Stimulated activated CD8-positive, alpha-beta memory T cell treated with anti-CD3 and anti-CD28 coated beads, Interleukin-2, amount 100 ng/mL, for 48 hours (primary cell): ENCODE data around the gene KIAA0825.
"Not testable (repeated sequence)": the region's sequence is repeated elsewhere in the genome, so short reads cannot be mapped to it uniquely, and the experiment has no call there.

ENCODE experiments used
- DNase-seq, 2 donors: peaks; one replicate each; pipeline ENCODE4 v3.0.0-alpha.2; 2020; ENCODE audit warnings: low read depth in 2 of 2

Gene KIAA0825

DNA sequence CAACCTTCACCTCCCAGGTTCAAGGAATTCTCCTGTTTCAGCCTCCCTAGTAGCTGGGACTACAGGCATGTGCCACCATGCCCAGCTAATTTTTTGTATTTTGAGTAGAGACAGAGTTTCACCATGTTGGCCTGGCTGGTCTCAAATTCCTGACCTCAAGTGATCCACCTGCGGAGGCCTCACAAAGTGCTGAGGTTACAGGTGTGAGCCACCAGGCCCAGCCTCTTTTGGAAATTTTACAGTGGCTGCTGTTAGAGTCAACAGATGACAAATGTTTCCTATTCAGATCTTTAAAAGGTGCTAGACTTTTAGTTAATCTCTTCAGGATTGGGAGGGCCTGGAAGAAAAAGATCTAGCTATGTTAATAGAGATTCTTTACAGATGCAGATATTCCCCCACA, 45.1 kb downstream of the KIAA0825 start:
- not testable (repeated sequence) for DNase-seq

DNA sequence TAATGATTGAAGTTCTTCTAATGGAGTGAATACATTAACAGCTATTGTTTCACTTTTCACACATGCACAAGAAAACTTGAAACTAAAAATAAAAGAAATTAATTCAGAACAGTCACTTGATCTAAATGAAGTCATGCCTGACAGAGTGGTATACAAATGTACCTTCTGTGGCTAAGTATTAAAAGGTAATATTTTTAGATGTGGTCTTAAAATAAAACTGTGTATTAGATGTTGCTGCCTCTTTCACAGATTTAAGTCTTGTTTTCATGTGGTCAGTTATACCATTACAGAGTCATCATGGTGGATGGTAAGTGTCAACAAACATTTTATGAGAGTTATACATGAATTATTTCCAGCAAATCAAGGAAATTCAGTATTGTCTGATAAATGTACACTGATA, 47.0 kb downstream of the KIAA0825 start:
- DNase-seq, result no peak

DNA sequence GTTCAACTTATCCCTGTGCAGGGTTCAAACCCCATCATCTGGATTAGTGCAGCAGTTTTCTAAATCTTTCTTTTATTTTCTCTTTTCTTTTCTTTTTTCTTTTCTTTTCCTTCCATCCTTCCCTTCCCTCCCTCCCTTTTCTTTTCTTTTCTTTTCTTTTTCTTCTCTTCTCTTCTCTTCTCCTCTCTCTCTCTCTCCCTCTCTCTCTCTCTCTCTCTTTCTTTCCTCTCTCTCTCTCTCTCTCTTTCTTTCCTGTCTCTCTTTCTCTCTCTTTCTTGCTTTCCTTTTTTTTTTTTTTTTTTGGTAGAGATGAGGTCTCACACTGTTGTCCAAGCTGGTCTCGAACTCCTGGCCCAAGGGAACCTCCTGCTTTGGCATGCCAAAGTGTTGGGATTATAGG, 53.6 kb downstream of the KIAA0825 start:
- no peak for DNase-seq

DNA sequence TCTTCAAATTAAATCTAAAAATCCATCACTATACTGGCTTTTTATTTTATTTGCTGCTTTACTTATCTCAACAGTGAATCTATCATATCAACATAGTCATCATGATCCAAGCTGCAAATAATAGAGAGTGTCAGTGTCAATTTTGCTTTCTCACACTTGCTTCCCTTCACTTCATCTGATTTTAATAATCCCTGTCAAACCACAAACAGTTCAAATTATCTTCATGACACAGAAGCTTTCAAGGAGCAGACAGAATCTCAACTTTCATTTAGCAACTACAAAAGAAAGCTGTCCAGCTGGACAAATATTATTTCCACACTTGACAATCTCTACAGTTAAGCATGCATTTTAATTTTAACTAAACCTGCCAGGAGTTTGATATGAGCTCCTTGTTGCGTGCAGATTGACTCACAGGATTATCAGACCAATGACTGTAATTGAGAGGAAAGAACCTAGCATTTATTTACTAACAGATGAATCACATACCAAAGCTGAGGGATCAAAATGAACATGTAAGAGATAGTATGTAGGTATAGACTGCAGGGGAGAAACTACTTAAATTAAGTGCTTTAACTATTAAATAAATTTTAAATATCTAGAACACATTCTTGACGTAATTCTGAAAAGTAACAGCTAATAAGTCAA, 56.0 kb downstream of the KIAA0825 start:
- DNase-seq, result no peak

DNA sequence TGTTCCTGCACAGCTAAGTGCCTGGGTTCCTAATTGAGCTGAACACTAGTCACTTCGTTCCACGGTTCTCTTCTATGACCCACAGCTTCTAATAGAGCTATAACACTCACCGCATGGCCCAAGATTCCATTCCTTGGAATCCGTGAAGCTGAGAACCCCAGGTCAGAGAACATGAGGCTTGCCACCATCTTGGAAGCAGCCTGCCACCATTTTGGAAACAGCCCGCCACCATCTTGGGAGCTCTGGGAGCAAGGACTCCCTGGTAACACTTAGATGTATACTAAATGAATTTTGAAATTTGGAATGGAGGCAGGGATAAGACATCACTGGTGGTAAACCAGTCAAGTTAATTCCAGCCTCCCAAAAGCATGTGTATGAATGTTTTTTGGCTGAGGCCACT, 60.4 kb downstream of the KIAA0825 start:
- no peak for DNase-seq

DNA sequence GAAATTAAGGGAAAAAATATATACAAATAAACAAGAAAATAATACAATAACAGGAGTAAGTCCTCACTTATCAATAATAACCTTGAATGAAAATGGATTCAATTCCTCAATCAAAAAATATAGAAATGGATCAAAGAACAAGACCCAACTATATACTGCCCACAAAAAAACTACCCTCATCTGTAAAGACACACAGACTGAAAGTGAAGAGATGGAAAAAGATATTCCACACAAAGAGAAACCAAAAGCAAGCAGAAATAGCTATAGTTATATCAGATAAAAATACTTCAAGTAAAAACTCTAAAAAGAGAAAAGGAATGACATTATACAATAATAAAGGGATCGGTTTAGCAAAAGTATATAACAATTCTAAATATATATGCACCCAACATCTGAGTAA, 66.5 kb downstream of the KIAA0825 start:
- DNase-seq, result no peak

DNA sequence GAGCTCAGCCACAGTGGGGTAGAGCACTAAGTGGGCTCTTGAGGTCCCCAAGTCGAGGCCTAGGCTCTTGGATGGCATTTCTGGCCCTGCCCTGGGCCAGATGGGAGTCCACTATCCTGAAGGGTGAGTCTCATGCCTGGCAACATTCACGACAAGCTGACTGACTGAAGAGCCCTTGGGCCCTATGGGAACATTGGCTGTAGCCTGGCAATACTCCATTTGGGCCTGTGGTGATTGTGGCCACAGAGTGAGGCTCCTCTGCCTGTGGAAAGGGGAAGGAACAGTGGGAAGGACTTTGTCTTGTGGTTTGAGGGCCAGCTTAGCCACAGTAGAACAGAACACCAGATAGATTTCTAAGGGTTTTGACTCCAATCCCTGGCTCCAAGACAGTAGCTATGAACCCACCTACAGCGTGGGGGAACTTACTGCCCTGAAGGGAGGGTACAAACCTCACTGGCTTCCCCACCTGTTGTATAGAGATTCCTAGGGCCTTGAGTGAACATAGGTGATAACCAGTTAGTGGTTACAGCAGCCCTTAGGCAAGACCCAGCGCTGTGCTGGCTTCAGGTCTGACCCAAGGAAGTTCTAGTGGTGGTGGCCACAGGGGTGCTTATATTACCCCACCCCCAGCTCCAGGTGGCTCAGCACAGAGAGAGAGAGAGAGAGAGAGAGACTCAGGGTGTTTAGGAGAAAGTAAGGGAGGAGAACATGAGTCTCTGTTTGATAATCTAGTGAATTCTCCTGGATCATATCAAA, 72.4 kb downstream of the KIAA0825 start:
- DNase-seq, result no peak

DNA sequence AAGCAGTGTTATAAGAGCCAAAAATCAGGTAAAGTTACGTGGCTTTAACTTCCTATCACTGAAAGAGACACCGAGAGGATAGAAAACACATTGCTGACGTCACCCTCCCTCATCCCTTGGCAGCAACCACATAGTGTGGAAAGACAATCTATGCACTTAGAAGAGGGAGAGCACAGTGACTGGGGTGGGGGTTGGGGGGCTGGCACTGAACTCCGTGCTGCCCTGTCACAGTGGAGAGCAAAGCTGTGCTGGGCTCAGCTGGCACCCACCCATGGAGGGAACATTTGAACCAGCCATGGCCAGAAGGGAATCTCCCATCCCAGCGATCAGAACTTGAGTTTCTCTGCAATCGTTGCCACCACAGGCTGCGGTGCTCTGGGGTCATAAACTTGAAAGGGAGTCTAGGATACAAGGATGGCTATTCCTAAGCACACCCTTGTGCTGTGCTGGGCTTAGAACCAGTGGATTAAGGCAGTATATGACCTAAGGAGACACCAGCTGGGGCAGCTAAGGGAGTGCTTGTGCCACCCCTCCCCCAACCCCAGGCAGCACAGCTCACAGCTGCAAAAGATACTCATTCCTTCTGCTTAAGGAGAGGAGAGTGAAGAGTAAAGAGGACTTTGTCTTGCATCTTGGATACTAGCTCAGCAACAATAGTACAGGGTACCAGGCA, 73.4 kb downstream of the KIAA0825 start:
- DNase-seq, result no peak

DNA sequence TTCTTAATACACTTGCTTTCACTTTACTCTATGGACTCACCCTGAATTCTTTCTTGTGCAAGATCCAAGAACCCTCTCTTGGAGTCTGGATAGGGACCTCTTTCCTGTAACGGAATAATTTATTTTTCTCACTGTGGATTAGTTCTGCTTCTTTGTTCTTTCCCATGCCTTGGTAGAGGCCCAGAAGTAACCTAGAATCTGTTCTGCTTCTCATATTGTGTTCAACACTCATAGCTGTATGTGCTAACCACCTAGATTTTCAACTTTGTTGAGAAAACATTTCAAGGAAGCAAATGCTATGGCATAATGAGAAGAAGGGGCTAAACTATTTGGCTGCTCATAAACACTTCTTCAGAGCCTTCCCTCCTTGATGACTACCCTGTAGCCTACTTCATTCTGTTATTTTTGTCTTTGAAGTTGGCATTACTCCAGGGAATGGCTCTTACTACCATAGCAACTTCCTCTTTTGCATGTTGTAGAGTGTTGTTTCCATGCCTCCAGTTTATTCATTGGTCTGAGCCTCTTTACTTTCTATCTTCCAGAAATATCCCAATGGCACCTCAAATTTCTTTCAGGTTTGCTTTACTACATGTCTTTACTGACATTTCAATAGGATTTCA, 74.3 kb downstream of the KIAA0825 start:
- DNase-seq, result no peak

DNA sequence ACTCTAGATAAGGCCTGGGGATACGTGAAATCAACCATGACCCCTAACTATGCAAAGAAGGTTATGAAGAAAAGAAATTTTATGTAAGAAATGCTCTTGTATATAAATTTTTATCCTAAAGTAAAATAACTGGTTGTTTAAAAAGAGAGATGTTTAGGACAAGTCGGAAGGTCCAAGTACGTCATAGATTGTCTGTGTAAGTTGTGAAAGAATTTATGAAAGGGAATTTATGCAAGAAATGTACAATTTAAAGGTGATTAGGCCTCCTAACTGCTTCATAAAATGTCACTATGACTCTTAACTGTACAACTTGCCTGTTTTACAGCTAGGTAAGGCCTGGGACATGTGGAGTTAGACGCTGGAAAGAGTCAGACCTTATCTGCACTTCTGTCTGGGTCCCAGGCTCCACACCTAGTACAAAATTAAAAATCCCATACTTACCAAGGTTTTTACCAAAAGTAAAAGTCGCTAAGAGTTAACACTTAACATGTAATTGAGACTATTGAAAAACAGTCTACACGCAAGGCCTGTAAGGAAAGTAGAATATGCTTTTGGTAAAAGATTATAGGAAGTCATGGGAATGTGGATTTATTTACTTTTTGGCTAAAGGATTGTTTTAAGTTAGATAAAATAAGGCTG, 77.4 kb downstream of the KIAA0825 start:
- no peak for DNase-seq

DNA sequence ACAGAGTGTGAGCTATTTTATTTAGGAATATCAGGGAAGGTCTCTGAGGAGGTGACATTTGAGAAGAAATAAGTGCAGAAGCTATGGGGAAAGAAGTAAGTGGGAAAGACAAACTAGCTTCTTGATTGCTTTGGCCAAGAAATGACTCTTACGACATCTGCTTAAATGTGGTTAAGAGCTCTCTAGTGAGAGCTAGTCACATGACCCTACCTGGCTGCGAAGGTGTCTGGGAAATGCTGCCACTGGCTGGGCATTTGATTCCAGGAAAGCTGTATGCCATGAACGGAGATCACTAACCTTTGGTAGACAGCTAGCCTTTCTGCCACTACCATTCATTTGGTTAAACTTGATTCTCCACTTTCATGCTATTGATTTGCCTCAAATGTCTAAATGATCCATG, 80.1 kb downstream of the KIAA0825 start:
- no peak for DNase-seq

DNA sequence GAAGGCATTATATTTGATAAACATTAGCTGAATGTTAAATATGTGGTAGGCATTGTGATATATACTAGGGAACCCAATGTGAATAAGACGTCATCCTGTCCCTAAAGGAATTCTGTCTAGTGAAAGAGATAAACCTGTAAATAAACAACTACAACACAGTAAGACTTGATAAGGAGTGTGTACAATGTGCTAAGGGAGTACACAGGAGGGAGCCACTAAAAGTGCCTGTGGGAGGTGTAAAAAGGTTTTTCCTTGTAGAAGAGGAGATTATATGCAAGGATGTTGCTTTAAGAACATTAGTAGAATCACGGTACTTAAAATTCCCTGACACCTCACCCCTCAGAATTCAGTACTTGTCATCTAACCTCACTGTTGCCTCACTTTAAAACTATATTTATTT, 91.7 kb downstream of the KIAA0825 start:
- DNase-seq, result no peak

DNA sequence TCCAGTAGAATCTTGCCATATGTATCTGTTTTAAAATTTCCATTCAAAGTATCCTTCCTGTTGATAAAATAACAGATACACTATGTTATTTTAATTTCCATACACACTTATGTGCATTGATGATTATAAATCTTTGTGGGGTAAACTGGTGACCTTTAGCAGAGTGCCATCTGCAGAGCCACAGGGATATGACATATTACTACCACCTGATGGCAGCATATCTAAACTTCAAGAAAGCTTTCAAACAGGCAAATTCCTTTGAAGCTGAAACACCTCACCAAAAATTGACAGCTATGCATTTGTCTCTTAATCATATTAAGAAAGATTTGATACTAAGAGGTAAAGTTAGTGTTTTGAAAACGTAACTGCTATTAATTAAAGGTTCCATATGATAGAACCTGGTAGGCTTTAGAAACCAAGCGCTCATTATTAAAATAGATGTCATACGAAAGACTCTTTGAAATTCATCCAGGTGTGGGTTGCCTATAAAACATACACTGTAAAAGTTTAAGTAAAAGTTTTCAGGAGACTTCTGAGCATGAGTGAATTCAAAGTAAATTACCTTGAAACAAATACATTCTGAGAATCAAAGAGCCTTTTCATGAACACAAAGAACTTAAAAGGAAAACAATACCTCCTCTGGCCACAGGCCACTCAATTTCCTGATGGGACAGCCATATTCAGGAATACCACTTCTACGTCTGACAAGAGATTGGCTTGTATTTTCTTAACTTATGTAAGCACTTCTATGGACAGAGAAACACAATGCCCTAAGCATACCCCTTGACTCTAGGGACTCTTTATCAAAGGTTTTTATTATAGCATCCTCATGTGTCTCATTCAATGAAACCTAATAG, 93.3 kb downstream of the KIAA0825 start:
- DNase-seq, result no peak

DNA sequence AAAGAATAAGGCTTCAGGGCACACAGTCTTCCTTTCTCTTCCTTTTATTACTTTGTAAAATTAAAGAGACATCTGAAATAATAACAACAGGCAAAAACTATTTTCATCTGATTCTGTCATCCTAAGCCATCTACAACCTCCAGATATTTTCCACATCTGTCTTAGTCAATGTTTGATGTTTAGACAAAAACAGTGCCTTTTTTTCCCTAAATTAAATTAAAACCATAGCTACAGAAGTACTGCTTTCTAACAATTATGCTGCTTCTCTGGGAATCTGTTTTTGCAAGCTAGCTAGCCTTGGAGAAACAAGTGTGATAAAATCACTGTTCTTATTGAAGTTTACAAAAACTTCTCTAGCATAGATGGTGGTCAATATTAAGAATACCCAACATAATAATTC, 95.4 kb downstream of the KIAA0825 start:
- no peak for DNase-seq

DNA sequence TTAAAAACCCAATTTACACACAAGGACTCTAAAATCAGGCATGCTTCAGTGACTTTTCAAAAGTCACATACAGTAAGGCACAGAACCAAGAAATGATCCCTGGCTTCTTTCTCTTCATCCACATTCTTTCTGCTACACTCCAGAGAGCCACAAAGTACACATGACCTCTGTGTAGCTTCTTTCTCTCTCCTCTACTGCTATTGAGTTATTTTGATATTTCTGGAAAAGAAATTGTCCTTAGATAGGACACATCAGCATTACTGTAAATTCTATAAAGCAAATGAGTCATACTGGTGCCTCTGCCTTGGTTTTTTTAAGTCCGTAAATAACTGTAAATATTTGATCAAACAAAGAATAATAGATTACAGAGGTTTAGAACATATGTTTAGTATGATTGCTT, 96.3 kb downstream of the KIAA0825 start:
- DNase-seq, result no peak

DNA sequence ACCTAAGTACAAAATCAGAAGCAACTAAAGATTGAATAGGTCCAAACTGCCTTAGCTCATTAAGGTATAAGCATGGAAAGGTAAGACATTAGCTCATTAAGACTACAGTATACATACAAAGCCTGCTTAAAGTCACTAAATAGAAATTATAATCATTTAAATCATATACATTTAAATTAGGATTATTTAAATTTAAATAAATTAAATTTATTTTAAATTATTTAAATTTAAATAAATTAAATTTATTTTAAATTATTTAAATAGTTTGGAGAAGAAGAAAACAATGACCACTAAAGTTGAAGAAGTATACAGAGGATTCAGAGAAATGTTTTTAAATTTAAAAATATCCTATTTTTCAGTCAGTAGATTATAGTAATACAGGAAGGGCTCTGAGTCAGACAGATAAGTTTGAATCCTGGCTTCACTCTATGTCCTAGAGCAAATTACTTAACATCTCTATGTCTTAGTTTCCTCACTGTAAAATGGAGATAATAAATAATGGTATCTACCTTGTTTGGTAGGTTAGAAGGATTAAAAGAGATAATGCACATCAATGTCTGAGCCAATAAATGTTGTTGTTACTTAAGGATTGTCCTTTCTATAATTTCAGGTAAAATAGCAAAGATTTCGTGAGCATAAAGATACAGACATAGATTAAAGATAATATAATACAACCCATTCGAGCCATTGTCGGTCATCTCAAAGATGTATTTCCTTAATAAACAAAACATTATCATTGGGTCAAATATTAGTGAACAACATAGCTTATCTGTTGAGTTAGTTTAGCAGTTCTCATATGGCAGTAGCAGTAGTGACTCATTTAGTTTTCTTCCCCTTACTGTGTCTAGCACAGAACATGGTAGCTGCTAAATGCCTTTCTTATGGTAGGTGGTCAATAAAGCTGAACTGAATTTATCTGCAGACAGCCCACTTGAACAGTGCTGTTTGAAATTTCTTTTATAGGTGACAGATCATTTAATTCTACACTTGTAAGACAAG, 100.6 kb downstream of the KIAA0825 start:
- no peak for DNase-seq

DNA sequence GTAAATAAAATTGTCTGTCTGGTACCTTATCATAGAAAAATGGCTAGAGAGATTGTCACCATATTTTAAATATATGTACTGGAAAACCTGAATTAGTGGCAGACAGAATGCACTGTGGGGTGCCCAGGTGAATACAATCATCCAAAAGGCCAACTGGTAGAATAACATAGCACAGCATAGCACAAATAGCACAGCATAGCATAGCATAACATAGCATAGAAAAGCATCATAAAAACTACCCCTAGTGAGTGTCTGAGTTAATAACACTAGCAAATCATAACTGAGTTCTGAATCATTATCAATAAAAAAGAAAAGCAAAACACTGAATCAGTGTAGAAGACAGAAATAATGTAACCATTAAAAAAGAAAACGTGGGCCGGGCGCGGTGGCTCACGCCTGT, 102.3 kb downstream of the KIAA0825 start:
- no peak for DNase-seq

DNA sequence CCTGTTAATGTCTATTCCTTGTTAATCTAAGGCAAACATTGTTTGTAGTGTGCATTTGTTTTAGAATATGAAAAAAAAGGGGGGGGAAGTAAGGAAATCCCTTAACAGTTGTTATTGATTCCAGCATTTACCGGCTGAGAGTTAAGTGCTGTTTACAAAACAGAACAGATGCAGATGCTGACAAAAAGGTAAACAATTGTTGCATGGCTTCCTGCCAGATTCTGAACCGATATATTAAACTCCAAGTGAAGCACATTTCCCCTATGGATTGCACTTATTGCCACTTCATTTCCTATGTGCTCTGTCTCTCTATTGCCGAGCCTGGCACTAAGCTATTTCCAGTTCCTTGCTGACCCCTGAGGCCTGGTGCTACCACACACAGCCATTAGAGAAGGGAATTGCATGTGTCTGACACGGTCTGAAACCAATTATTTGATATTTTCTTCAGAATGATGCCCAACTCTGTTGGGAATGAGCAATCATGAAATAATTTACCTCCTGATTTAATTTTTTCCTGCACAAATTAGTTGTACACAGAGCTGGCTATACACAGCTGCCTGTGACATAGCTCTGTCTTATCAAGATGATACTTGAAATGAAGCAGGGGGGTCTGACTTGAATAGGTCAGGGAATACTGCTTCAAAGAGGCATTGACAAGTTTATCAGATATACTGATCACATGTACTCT, 109.8 kb downstream of the KIAA0825 start:
- DNase-seq, result no peak

DNA sequence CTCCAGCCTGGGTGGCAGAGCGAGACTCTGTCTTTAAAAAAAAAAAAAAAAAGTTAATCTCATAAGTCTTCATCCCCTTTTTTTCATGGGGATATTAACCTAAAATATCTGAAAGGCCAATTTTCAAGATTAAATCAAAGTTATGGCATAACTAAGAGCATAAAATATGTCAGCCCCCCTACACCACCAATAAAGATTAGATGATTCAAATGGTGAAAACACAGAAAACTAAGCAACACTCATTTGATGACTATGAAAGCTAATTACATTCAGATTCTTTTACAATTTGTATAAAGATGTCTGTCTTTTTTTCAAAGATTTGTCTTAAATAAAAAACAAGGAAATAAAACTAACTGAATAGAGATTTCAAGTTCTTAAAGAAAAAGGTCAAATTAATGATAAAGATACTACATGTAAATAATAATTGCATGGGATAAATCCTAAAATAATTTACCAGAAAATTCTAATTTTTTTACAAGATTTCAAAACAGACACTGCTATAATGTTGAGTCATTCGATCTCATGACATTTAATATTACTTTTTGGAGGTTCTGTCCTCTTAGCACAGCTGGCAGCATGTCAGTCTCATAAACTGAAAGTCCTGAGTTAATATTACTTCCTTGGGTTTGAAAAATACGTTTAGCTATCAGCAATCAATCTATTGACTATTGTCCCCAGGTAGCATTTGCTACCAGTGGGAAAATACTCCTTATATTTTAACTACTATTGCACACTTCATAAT, 112.9 kb downstream of the KIAA0825 start:
- no peak for DNase-seq
